ENCODE results near the gene KLKB1.
"Not testable (repeated sequence)": the region's sequence is repeated elsewhere in the genome, so short reads cannot be mapped to it uniquely, and the experiment has no call there.

KLKB1 gene

DNA sequence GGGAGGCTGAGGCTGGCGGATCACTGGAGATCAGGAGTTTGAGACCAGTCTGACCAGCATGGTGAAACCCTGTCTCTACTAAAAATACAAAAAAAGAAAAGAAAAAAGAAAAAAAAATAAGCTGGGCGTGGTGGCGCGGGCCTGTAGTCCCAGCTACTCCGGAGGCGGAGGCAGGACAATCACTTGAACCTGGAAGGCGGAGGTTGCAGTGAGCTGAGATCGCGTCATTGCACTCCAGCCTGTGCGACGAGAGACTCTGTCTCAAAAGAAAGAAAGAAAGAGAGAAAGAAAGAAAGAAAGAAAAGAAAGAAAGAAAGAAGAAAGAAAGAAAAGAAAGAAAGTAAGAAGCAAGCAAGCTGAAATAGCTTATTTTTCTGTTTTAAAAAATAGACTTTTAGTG lies 37.9 kb downstream of the KLKB1 start:
- H3K27me3 ChIP-seq (ENCODE audit: control insufficient read depth, insufficient read depth, low read length); H3K4me3 ChIP-seq (ENCODE audit: low read depth, low read length); H3K36me3 ChIP-seq (ENCODE audit: control insufficient read depth, insufficient read depth, low read length); H3K27ac ChIP-seq (ENCODE audit: low read depth, low read length); H3K9me3 ChIP-seq (ENCODE audit: control insufficient read depth, insufficient read depth, low read depth, low read length); H3K9ac ChIP-seq (ENCODE audit: low read length): not testable (repeated sequence)
- H3K4me1 ChIP-seq (ENCODE audit: control insufficient read depth, insufficient read depth, low read length) = peaks cover 27% of the 10 kb centered on the region

DNA sequence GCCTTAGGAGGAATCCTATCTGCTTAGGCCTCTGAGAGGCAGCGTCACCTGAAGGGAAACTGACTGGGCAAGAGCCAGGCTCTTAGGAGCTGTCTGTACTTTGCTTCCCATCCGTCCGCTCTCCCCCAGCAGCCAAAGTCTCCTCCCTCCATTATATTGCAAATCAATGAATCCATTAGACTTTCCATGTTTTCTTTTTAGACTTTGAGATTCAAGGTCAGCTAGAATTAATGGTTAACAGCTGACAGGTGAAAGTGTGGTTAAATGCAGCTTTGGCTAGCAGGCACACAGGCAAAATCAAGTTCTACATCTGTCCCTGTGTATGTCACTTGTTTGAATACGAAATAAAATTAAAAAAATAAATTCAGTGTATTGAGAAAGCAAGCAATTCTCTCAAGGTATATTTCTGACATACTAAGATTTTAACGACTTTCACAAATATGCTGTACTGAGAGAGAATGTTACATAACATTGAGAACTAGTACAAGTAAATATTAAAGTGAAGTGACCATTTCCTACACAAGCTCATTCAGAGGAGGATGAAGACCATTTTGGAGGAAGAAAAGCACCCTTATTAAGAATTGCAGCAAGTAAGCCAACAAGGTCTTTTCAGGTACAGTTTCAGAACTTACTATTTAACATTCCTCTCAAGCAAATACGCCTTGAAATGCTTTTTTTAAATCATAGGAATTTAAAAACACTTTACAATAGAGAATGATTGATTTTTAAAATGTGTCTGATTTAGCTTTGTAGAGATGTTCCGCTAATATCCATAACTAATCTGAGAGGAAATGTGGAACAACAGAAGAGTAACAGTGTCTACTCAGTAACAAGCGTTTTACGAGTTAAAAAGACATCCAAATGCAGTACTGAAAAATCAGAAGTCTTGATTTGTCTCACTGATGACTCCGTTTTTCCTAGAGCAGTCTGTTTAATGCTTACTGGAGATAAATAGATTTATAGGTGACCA lies 38.7 kb downstream of the KLKB1 start, which contains the start of gene F11:
TSS of gene F11 (plus strand) at position 507 of the 970 bp plus-strand sequence. CDS start 948 bp downstream, outside the sequence.
- Histone ChIP-seq H3K36me3 (ENCODE audit: control insufficient read depth, insufficient read depth, low read length) (no peaks in the 10 kb centered on the region), H3K4me1 (ENCODE audit: control insufficient read depth, insufficient read depth, low read length) (peaks cover 27% of the 10 kb centered on the region), H3K27ac (ENCODE audit: low read depth, low read length) (peak within 1 kb of the TSS; percentile 61), H3K4me3 (ENCODE audit: low read depth, low read length) (peak within 1 kb of the TSS; percentile 49), H3K27me3 (ENCODE audit: control insufficient read depth, insufficient read depth, low read length) (no peaks in the 10 kb centered on the region), H3K9ac (ENCODE audit: low read length) (peak within 1 kb of the TSS; percentile 34), H3K9me3 (ENCODE audit: control insufficient read depth, insufficient read depth, low read depth, low read length) (no peaks in the 10 kb centered on the region)

GRCh38 chr4:186266729-186267456 lies 39.6 kb downstream of the KLKB1 start:
- Histone ChIP-seq H3K9ac (ENCODE audit: low read length) (peak overlapping the region; percentile 31), H3K4me3 (ENCODE audit: low read depth, low read length) (peak overlapping the region; percentile 49)

DNA sequence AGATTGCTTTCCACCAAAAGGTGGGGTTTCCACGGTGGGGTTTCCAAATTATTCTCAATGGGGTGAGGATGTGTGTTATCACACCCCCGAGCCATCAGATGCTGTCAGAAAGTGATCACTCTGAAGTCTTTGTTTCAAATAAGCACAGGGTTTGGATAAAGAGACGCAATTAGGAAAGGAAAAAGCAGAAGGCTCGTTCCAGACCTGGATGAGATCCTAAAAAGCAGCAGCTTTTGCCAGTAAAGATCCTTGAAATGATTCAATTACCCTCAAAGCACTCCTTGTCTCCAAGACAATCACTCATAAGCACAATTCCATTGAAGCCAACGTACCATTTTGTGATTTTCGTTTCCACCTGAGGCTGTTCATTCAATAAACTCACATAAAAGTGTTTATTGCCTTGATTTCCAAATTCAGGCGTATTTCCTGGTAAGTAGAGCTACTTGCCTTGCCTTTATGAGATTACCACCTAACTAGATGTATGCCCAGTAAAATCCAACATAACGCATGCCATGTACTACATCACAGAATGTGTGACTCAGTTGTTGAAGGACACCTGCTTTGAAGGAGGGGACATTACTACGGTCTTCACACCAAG lies 43.9 kb downstream of the KLKB1 start:
- Histone ChIP-seq H3K9me3 (ENCODE audit: control insufficient read depth, insufficient read depth, low read depth, low read length) (no peaks in the 10 kb centered on the region), H3K4me3 (ENCODE audit: low read depth, low read length) (no peak overlapping the region), H3K27me3 (ENCODE audit: control insufficient read depth, insufficient read depth, low read length) (no peaks in the 10 kb centered on the region), H3K36me3 (ENCODE audit: control insufficient read depth, insufficient read depth, low read length) (no peaks in the 10 kb centered on the region), H3K27ac (ENCODE audit: low read depth, low read length) (no peak overlapping the region), H3K4me1 (ENCODE audit: control insufficient read depth, insufficient read depth, low read length) (peaks cover 10% of the 10 kb centered on the region), H3K9ac (ENCODE audit: low read length) (no peak overlapping the region)

More at GRCh38 chr4:186266729-186267456, 39.6 kb downstream of the KLKB1 start:
- H3K9me3 ChIP-seq (ENCODE audit: control insufficient read depth, insufficient read depth, low read depth, low read length) = no peaks in the 10 kb centered on the region
- no peaks in the 10 kb centered on the region for H3K27me3 ChIP-seq (ENCODE audit: control insufficient read depth, insufficient read depth, low read length)
- peak overlapping the region; percentile 61; the same call in 1 of the 2 replicates for H3K27ac ChIP-seq (ENCODE audit: low read depth, low read length)
- H3K36me3 ChIP-seq (ENCODE audit: control insufficient read depth, insufficient read depth, low read length) = no peaks in the 10 kb centered on the region
- H3K4me1 ChIP-seq (ENCODE audit: control insufficient read depth, insufficient read depth, low read length) = peaks cover 27% of the 10 kb centered on the region

GRCh38 chr4:186272699-186273391 lies 45.5 kb downstream of the KLKB1 start:
- H3K27ac ChIP-seq (ENCODE audit: low read depth, low read length) = no peak overlapping the region
- H3K9me3 ChIP-seq (ENCODE audit: control insufficient read depth, insufficient read depth, low read depth, low read length) = no peaks in the 10 kb centered on the region
- H3K36me3 ChIP-seq (ENCODE audit: control insufficient read depth, insufficient read depth, low read length) = no peaks in the 10 kb centered on the region
- H3K4me3 ChIP-seq (ENCODE audit: low read depth, low read length) = no peak overlapping the region
- H3K27me3 ChIP-seq (ENCODE audit: control insufficient read depth, insufficient read depth, low read length) = no peaks in the 10 kb centered on the region
- H3K9ac ChIP-seq (ENCODE audit: low read length) = no peak overlapping the region
- no peaks in the 10 kb centered on the region for H3K4me1 ChIP-seq (ENCODE audit: control insufficient read depth, insufficient read depth, low read length)

- not testable (repeated sequence) for H3K4me3 ChIP-seq (ENCODE audit: low read depth, low read length); H3K4me1 ChIP-seq (ENCODE audit: control insufficient read depth, insufficient read depth, low read length); H3K36me3 ChIP-seq (ENCODE audit: control insufficient read depth, insufficient read depth, low read length); H3K27ac ChIP-seq (ENCODE audit: low read depth, low read length); H3K9me3 ChIP-seq (ENCODE audit: control insufficient read depth, insufficient read depth, low read depth, low read length); H3K9ac ChIP-seq (ENCODE audit: low read length); H3K27me3 ChIP-seq (ENCODE audit: control insufficient read depth, insufficient read depth, low read length)
Observed at GRCh38 chr4:186273392-186273789, 46.1 kb downstream of the KLKB1 start.

DNA sequence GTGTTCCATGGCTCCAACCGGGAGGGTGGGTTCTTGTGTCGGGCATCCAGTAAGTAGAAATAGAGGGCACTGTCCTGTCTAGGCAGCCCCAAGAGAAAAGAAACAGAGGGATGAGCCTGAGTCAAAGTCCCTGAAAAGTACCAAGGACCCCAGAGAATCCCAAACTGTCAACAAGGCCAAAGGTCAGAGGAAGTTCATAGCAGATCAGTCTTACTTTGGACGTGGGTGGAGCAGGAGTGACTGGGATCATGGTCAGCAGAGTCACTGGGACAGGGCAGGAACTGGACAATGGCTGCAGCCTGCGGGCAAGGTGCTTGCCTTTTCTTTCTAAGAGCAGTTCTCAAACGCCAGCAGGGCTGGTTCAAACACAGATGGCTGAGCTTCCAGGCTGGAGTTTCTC lies 56.0 kb downstream of the KLKB1 start:
- no peak overlapping the region for H3K27ac ChIP-seq (ENCODE audit: low read depth, low read length)
- no peaks in the 10 kb centered on the region for H3K27me3 ChIP-seq (ENCODE audit: control insufficient read depth, insufficient read depth, low read length)
- H3K4me3 ChIP-seq (ENCODE audit: low read depth, low read length) = no peak overlapping the region
- H3K9ac ChIP-seq (ENCODE audit: low read length) = no peak overlapping the region
- no peaks in the 10 kb centered on the region for H3K4me1 ChIP-seq (ENCODE audit: control insufficient read depth, insufficient read depth, low read length)
- H3K36me3 ChIP-seq (ENCODE audit: control insufficient read depth, insufficient read depth, low read length) = no peaks in the 10 kb centered on the region
- no peaks in the 10 kb centered on the region for H3K9me3 ChIP-seq (ENCODE audit: control insufficient read depth, insufficient read depth, low read depth, low read length)

GRCh38 chr4:186285147-186285546 lies 57.8 kb downstream of the KLKB1 start:
- Histone ChIP-seq H3K4me3 (ENCODE audit: low read depth, low read length) (no peak overlapping the region), H3K27ac (ENCODE audit: low read depth, low read length) (no peak overlapping the region), H3K9me3 (ENCODE audit: control insufficient read depth, insufficient read depth, low read depth, low read length) (no peaks in the 10 kb centered on the region), H3K4me1 (ENCODE audit: control insufficient read depth, insufficient read depth, low read length) (no peaks in the 10 kb centered on the region), H3K9ac (ENCODE audit: low read length) (no peak overlapping the region), H3K36me3 (ENCODE audit: control insufficient read depth, insufficient read depth, low read length) (no peaks in the 10 kb centered on the region), H3K27me3 (ENCODE audit: control insufficient read depth, insufficient read depth, low read length) (no peaks in the 10 kb centered on the region)

DNA sequence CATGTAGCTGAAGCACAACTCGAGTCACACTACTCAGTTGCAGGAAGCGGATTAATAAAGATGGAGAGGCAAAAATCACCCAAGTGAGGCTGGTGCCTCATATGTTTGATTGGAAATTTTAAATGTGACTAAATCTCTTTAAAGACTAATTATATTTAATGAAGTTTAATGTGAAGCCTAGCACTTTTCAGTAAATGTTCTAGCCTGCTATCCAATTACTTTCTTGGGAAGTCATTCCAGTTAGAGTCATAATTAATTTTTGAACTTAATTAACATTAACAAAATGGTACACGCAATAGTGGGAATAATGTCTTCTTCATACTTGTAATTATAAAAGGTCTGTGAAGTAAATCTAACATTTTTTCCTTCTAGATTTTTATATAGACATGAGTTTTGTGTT lies 59.3 kb downstream of the KLKB1 start:
- Histone ChIP-seq H3K36me3 (ENCODE audit: control insufficient read depth, insufficient read depth, low read length) (no peaks in the 10 kb centered on the region), H3K27me3 (ENCODE audit: control insufficient read depth, insufficient read depth, low read length) (no peaks in the 10 kb centered on the region), H3K9me3 (ENCODE audit: control insufficient read depth, insufficient read depth, low read depth, low read length) (no peaks in the 10 kb centered on the region), H3K4me3 (ENCODE audit: low read depth, low read length) (no peak overlapping the region), H3K4me1 (ENCODE audit: control insufficient read depth, insufficient read depth, low read length) (no peaks in the 10 kb centered on the region), H3K27ac (ENCODE audit: low read depth, low read length) (no peak overlapping the region), H3K9ac (ENCODE audit: low read length) (no peak overlapping the region)

DNA sequence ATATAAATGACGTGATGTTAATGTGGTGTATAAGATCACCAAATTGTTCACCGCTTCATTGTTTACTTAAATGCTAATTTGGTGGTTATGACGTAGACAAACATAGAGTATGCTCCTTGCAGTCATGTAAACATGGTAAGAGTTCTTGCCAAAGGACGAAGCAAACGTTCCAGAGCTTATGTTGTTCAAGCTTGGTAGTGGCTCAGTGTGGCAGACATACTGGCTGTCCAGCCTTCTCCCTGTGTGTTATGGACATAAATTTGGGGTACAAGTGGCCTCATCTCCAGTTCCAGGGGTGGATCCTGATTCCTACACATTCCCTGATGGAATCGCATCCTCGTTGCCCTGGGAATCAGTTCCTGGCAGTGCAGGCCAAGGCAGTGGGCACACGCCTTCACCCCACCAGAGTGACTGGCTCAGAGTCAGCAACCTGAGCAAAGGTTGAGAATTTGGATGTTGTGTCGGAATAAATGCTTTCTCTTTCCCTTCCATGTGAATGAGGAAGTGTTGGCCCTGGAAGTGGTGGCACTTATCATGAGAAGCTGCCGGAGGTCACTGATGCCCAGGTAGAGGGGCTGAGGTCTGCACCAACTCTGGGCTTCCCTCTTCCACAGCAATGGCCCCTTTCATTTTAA lies 64.1 kb downstream of the KLKB1 start:
- no peaks in the 10 kb centered on the region for H3K4me1 ChIP-seq (ENCODE audit: control insufficient read depth, insufficient read depth, low read length)
- H3K36me3 ChIP-seq (ENCODE audit: control insufficient read depth, insufficient read depth, low read length) = no peaks in the 10 kb centered on the region
- H3K27me3 ChIP-seq (ENCODE audit: control insufficient read depth, insufficient read depth, low read length) = no peaks in the 10 kb centered on the region
- H3K4me3 ChIP-seq (ENCODE audit: low read depth, low read length) = no peak overlapping the region
- no peak overlapping the region for H3K27ac ChIP-seq (ENCODE audit: low read depth, low read length)
- H3K9ac ChIP-seq (ENCODE audit: low read length) = no peak overlapping the region
- no peaks in the 10 kb centered on the region for H3K9me3 ChIP-seq (ENCODE audit: control insufficient read depth, insufficient read depth, low read depth, low read length)

Data from HUES6 (cell line).